ENCODE results near the gene TENM4.

DNA sequence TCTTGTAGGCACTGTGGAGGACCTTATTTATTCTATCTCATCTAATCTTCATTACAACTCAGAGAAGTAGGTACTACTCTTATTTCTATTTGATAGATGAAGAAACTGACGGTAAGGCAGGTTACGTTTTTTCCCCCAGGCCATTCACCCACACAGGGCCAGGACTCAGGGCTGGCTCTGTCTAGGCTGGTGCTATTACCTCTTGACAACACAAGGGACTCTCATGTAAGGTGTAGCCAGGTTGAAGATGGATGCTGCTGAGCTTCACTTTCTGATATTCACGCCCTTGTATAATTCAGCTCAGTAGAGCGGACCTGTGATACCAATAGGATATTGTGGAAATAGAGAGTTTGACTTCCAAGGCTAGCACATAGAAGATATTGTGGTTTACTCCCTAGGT is 453.1 kb downstream of the TENM4 start:
- TF ChIP-seq, protein P1, sequence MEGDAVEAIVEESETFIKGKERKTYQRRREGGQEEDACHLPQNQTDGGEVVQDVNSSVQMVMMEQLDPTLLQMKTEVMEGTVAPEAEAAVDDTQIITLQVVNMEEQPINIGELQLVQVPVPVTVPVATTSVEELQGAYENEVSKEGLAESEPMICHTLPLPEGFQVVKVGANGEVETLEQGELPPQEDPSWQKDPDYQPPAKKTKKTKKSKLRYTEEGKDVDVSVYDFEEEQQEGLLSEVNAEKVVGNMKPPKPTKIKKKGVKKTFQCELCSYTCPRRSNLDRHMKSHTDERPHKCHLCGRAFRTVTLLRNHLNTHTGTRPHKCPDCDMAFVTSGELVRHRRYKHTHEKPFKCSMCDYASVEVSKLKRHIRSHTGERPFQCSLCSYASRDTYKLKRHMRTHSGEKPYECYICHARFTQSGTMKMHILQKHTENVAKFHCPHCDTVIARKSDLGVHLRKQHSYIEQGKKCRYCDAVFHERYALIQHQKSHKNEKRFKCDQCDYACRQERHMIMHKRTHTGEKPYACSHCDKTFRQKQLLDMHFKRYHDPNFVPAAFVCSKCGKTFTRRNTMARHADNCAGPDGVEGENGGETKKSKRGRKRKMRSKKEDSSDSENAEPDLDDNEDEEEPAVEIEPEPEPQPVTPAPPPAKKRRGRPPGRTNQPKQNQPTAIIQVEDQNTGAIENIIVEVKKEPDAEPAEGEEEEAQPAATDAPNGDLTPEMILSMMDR (IDR thresholded peaks at IDR 0.05): no peak
- no peak for TF ChIP-seq POLR2A (IDR thresholded peaks at IDR 0.05)

Measured in Peyer's patch (tissue), 4 donors.